Stromal cell of bone marrow (primary cell): ENCODE data around the gene DLGAP1.
"Not testable (repeated sequence)": the region's sequence is repeated elsewhere in the genome, so short reads cannot be mapped to it uniquely, and the experiment has no call there.

ENCODE experiments used
- DNase-seq: peaks from one replicate; pipeline ENCODE4 v3.0.0-alpha.2; 2012; ENCODE audit warnings: low read depth

The DLGAP1 gene

GRCh38 chr18:3624546-3624934 lies 830.6 kb downstream of the DLGAP1 start:
- DNase-seq, result no peak

- peak; percentile 91 for DNase-seq
Measured at GRCh38 chr18:3623769-3624545, 831.1 kb downstream of the DLGAP1 start.

- no peak for DNase-seq
Measured at GRCh38 chr18:3620146-3621119, 834.7 kb downstream of the DLGAP1 start.

GRCh38 chr18:3619746-3620145 lies 835.4 kb downstream of the DLGAP1 start:
- DNase-seq, result no peak

GRCh38 chr18:3619222-3619621 lies 835.9 kb downstream of the DLGAP1 start:
- no peak for DNase-seq

GRCh38 chr18:3616744-3617143 lies 838.4 kb downstream of the DLGAP1 start:
- DNase-seq, result no peak

- no peak for DNase-seq
Measured at GRCh38 chr18:3616142-3616541, 839.0 kb downstream of the DLGAP1 start.

GRCh38 chr18:3615374-3615985 lies 839.6 kb downstream of the DLGAP1 start:
- DNase-seq, result no peak

- DNase-seq, result no peak
Measured at GRCh38 chr18:3612315-3612714, 842.8 kb downstream of the DLGAP1 start.

GRCh38 chr18:3611313-3612090 lies 843.6 kb downstream of the DLGAP1 start:
- no peak for DNase-seq

- no peak for DNase-seq
Measured at GRCh38 chr18:3610813-3611212, 844.3 kb downstream of the DLGAP1 start.

GRCh38 chr18:3610188-3610708 lies 844.9 kb downstream of the DLGAP1 start:
- no peak for DNase-seq

- DNase-seq, result no peak
Measured at GRCh38 chr18:3608488-3608887, 846.6 kb downstream of the DLGAP1 start.

- DNase-seq, result not testable (repeated sequence)
Measured at GRCh38 chr18:3608099-3608453, 847.0 kb downstream of the DLGAP1 start.

GRCh38 chr18:3607309-3608098 lies 847.6 kb downstream of the DLGAP1 start:
- DNase-seq, result no peak

- not testable (repeated sequence) for DNase-seq
Measured at GRCh38 chr18:3606863-3607262, 848.2 kb downstream of the DLGAP1 start.

GRCh38 chr18:3605954-3606443 lies 849.1 kb downstream of the DLGAP1 start:
- peak; percentile 33 for DNase-seq

- no peak for DNase-seq
Measured at GRCh38 chr18:3605486-3605952, 849.6 kb downstream of the DLGAP1 start.

- peak; percentile 83 for DNase-seq
Measured at GRCh38 chr18:3604498-3605408, 850.4 kb downstream of the DLGAP1 start.

GRCh38 chr18:3604235-3604497 lies 850.9 kb downstream of the DLGAP1 start:
- DNase-seq, result no peak
